ENCODE measurements around the gene CADM1. TPM values are rescaled to one million over a fixed set of nuclear protein-coding genes. Genes with fewer than 3 reads are reported as not detected.

Gene CADM1
- total and polyA plus RNA-seq, 9 of the 15 experiments (the other 6 are each of a cell fraction or from before 2014, with no cell fraction given): 0.42 TPM; not detected in 8

GRCh38 chr11:115462757-115463156, 41.5 kb downstream of the CADM1 start:
- no peak overlapping the region for H3K27ac ChIP-seq (ENCODE audit: extremely low read depth, low read depth, low read length)
- no peak overlapping the region for H3K4me3 ChIP-seq
- no peak overlapping the region for H3K9ac ChIP-seq (ENCODE audit: insufficient read depth in 1 of 2, low read depth in 2 of 2, low read length in 2 of 2)
- FAIRE-seq (no peak), ATAC-seq (no peak), DNase-seq (ENCODE audit: extremely low read depth in 1 of 4, low spot score in 3 of 4) (no peak)
- H4K20me1 ChIP-seq (replicated peaks; ENCODE audit: control insufficient read depth, insufficient read depth, low read length): no peaks in the 10 kb centered on the region
- no peaks in the 10 kb centered on the region for H3K79me2 ChIP-seq (ENCODE audit: control insufficient read depth, insufficient read depth, low read length)
- in situ Hi-C loops (cut with MboI) (no loop called here), intact Hi-C loops (cut with micrococcal nuclease) (no loop called here)
- no peaks in the 10 kb centered on the region for H3K9me3 ChIP-seq (replicated peaks; ENCODE audit: control insufficient read depth, insufficient read depth, low read depth, low read length)
- ChIA-PET CTCF (ENCODE audit: low intra/inter-chr PET ratio) (no interaction called here), POLR2A (no interaction called here)
- H3K4me1 ChIP-seq (replicated peaks in 1 of 2; ENCODE audit: control insufficient read depth in 2 of 2, insufficient read depth in 2 of 2, low read length in 2 of 2): no peaks in the 10 kb centered on the region
- BruUV-seq (replicated peaks): no TSS peak
- H3K9me1 ChIP-seq (ENCODE audit: control insufficient read depth, insufficient read depth, low read length): no peaks in the 10 kb centered on the region
- TF ChIP-seq SPI1 (IDR thresholded peaks at IDR 0.05; ENCODE audit: borderline replicate concordance, low read depth, low read length) (no peak), ZHX1 (conservative IDR thresholded peaks at IDR 0.05; ENCODE audit: low read length) (no peak), ZNF592 (IDR thresholded peaks at IDR 0.05) (no peak), RB1 (IDR thresholded peaks at IDR 0.05; ENCODE audit: low read depth) (no peak)
- H3K4me2 ChIP-seq (ENCODE audit: insufficient read depth, low read length): no peak overlapping the region
- H2AFZ ChIP-seq (ENCODE audit: low read depth, low read length): no peak overlapping the region
- WGBS (ENCODE audit: insufficient coverage, low coverage, missing lambda C conversion rate): 0% methylated on average over 1 of the region's 1 CpG
- H3K27me3 ChIP-seq (ENCODE audit: control insufficient read depth in 2 of 2, insufficient read depth in 2 of 2, low read length in 2 of 2): no peaks in the 10 kb centered on the region
- H3K36me3 ChIP-seq (ENCODE audit: control insufficient read depth, insufficient read depth, low read length): no peaks in the 10 kb centered on the region

Data from K562 (cell line).